Ovary (tissue), 9 donors: Measurements from ENCODE around the gene KCNK7. TPM values are rescaled to one million over a fixed set of nuclear protein-coding genes. Genes with fewer than 3 reads are reported as not detected.

Experiments used
- DNase-seq, 5 donors: peaks; one replicate each; pipeline ENCODE4 v3.0.0-alpha.2; 2019 to 2020
- H3K27ac ChIP-seq, 2 donors: fragments of 200-600 bp; one replicate each; pipeline versions ENCODE4 v1.5.1 to v1.8.0; 2019 to 2022
- H3K27me3 ChIP-seq: fragments of 200-600 bp; one replicate; pipeline ENCODE4 v1.8.0; 2022
- H3K36me3 ChIP-seq: fragments of 200-600 bp; sonication (generic); one replicate; pipeline ENCODE4 v1.5.1; 2019
- H3K4me1 ChIP-seq: one replicate; pipeline ENCODE4 v1.8.1; 2013; ENCODE audit warnings: mild to moderate bottlenecking, moderate library complexity; ENCODE audit not compliant: insufficient read depth
- H3K4me3 ChIP-seq: fragments of 200-600 bp; sonication (generic); one replicate; pipeline ENCODE4 v1.5.1; 2017
- H3K9me3 ChIP-seq, 2 donors: fragments of 200-600 bp in 1 of 2; sonication (generic) in 1 of 2; one replicate each; pipeline versions ENCODE4 v1.5.1 to v1.8.1; 2013 to 2019; ENCODE audit warnings: mild to moderate bottlenecking in 1 of 2, moderate library complexity in 1 of 2
- EP300 ChIP-seq: sonication (generic); formaldehyde crosslinking; IDR thresholded peaks from one replicate; pipeline ENCODE4 v1.6.1; 2017; ENCODE audit warnings: antibody characterized with exemption
- POLR2A ChIP-seq: fragments of 450-650 bp; IDR thresholded peaks from one replicate; pipeline ENCODE4 v1.6.1; 2017; ENCODE audit warnings: antibody characterized with exemption, mild to moderate bottlenecking, moderate library complexity
- WGBS, 3 donors: extraction: QIAGEN DNeasy Blood & Tissue Kit in 1 of 3; methylation state at CpG; one replicate each; pipeline versions ENCODE4 v1.1.5 to v1.1.7; 2013 to 2017; 5-methylcytosine and 5-hydroxymethylcytosine counted together
- intact Hi-C, 4 donors: fragments of 100-400 bp; cut with DNase I; formaldehyde crosslinking; loops; one replicate each; pipeline versions ENCODE4 v1.11.0 to v1.15.1; 2022 to 2023
- polyA plus RNA-seq, 2 donors: library from polyadenylated mRNA; stranded (reverse); fragments of 200-250 nt in 1 of 2; fragments of 350-450 nt in 1 of 2; fragmentation: Illumina TruSeq in 1 of 2; extraction: RNeasy Lipid Tissue Mini Kit (QIAGEN cat#74804) in 1 of 2; gene quantifications; one replicate each; pipeline ENCODE4 v1.2.3, GENCODE V29; 2013 to 2014
- total RNA-seq, 7 donors: library from RNA; depleted of rRNA in 2 of 7; stranded (reverse); fragments of >200 nt in 2 of 7; fragmentation: NEBNext Ultra II Directional in 3 of 7; extraction: Animal tissue kit (Norgen Biotek cat#: 25700) in 3 of 7; gene quantifications; one replicate each; pipeline versions ENCODE4 v1.1.0 to v1.2.4, GENCODE V29; 2016 to 2023
- TF ChIP-seq, protein P1 (sequence below), 3 donors: fragments of 450-650 bp in 2 of 3; fragments of 200-600 bp in 1 of 3; IDR thresholded peaks; one replicate each; pipeline versions ENCODE4 v1.5.1 to v1.8.0; 2016 to 2022; ENCODE audit warnings: antibody characterized with exemption in 3 of 3, mild to moderate bottlenecking in 1 of 3
- donor health status: DM: no; HTN: no; CAD: no; lungs with moderate emphysema.
- donor health status: DM: no; HTN: no; CAD: no.
- donor health status: Bipolar disorder and iron deficiency.
- donor health status: DM: yes; HTN: yes; CAD: no.
- donor health status: DM: no; HTN: no; CAD: no.
- donor health status: DM: yes; HTN: yes; CAD: no.

Gene KCNK7
- total and polyA plus RNA-seq, 9 donors = 0.65 to 4.0 (median 1.2) TPM; not detected in 1

DNA sequence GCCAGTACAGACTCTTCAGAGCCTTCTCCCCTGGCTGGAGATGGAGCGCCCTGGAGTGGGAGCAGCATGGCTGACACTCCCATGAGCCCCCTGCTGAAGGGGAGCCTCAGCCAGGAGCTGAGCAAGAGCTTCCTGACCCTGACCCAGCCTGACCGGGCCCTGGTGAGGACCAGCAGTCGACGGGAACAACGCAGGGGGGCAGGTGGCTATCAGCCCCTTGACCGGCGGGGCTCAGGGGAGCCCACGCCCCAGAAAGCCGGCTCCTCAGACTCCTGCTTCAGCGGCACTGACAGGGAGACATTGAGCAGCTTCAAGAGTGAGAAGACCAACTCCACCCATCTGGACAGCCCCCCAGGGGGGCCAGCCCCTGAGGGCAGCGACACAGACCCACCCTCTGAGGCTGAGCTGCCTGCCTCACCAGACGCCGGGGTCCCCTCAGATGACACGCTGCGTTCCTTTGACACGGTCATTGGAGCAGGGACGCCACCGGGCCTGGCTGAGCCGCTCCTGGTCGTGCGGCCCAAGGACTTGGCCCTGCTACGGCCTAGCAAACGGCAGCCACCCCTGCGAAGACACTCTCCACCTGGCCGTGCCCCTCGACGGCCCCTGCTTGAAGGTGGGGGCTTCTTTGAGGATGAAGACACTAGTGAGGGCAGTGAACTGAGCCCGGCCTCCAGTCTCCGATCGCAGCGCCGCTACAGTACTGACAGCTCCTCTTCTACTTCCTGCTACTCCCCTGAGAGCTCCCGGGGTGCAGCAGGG, 22.6 kb upstream of the KCNK7 start:
- TF ChIP-seq, protein P1, sequence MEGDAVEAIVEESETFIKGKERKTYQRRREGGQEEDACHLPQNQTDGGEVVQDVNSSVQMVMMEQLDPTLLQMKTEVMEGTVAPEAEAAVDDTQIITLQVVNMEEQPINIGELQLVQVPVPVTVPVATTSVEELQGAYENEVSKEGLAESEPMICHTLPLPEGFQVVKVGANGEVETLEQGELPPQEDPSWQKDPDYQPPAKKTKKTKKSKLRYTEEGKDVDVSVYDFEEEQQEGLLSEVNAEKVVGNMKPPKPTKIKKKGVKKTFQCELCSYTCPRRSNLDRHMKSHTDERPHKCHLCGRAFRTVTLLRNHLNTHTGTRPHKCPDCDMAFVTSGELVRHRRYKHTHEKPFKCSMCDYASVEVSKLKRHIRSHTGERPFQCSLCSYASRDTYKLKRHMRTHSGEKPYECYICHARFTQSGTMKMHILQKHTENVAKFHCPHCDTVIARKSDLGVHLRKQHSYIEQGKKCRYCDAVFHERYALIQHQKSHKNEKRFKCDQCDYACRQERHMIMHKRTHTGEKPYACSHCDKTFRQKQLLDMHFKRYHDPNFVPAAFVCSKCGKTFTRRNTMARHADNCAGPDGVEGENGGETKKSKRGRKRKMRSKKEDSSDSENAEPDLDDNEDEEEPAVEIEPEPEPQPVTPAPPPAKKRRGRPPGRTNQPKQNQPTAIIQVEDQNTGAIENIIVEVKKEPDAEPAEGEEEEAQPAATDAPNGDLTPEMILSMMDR (IDR thresholded peaks at IDR 0.05) = no peak
- TF ChIP-seq EP300 = no peak
- no peak for TF ChIP-seq POLR2A
- no peaks in the 10 kb centered on the region for H3K27me3 ChIP-seq
- no peak overlapping the region for H3K4me3 ChIP-seq
- 88 to 90% (median 88%) methylated on average over 25 to 33 of the region's 33 CpGs for WGBS, 3 donors
- H3K27ac ChIP-seq = no peak overlapping the region
- DNase-seq = peak in 1 of 5 donors; percentile 40
- H3K4me1 ChIP-seq = peaks cover 6% of the 10 kb centered on the region
- no peaks in the 10 kb centered on the region for H3K9me3 ChIP-seq
- H3K36me3 ChIP-seq = no peaks in the 10 kb centered on the region
- intact Hi-C loops = loop anchor here in 1 of 4 donors (2.0 kb wide), 1 partner anchor 151 kb away; no protein-coding TSS in a partner anchor

DNA sequence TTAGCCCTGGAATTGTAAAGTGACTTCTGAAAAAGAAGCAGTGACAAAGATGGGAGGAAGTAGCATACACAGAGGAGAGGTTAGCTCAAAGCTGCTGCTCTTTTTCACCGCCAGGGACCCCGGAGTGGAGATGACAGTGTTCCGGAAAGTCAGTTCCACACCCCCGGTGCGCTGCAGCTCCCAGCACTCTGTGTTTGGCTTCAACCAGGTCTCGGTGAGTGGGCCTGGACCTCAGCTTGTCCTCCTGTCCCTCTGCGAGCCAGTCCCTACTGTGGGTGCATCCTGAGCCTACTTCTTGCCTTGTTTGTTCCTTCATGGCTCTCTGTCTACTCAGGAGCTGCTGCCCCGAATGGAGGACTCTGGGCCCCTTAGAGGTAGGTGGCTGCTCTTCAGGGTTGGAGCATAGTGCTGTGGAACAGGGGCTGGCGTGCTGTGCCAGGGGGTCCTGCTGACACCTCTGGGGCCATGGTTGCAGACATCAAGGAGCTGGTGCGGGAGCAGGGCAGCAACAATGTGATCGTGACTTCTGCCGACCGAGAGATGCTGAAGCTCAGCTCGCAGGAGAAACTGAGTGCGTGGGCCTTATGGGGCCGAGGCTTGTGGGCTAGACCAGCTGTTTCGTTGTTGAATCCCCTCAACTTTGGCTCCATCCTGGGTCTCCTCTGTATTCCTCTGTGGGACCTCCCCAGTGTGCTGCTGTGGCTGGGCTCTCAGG, 21.7 kb upstream of the KCNK7 start:
- DNase-seq = peak in 1 of 5 donors; percentile 31
- intact Hi-C loops = no loop called here
- Histone ChIP-seq H3K4me1 (peaks cover 15% of the 10 kb centered on the region), H3K4me3 (no peak overlapping the region), H3K9me3 (no peaks in the 10 kb centered on the region), H3K27ac (no peak overlapping the region), H3K27me3 (no peaks in the 10 kb centered on the region), H3K36me3 (no peaks in the 10 kb centered on the region)
- WGBS, 3 donors = 85 to 88% (median 87%) methylated on average over 17 of the region's 17 CpGs
- TF ChIP-seq EP300 (no peak), POLR2A (no peak)
- TF ChIP-seq, protein P1 (IDR thresholded peaks at IDR 0.05) = no peak

- DNase-seq = peak in 1 of 5 donors; percentile 41
- intact Hi-C loops = no loop called here
- H3K9me3 ChIP-seq = no peaks in the 10 kb centered on the region
- peak overlapping the region; percentile 86 for H3K4me3 ChIP-seq
- no peaks in the 10 kb centered on the region for H3K36me3 ChIP-seq
- H3K27ac ChIP-seq = peak overlapping the region in 1 of 2 donors; percentile 97
- H3K4me1 ChIP-seq = peaks cover 17% of the 10 kb centered on the region
- TF ChIP-seq EP300 (no peak), POLR2A (no peak)
- TF ChIP-seq, protein P1 (IDR thresholded peaks at IDR 0.05) = no peak
- H3K27me3 ChIP-seq = no peaks in the 10 kb centered on the region
- 51 to 61% (median 51%) methylated on average over 10 of the region's 10 CpGs for WGBS, 3 donors
Measured at GRCh38 chr11:65616575-65617001, 21.0 kb upstream of the KCNK7 start.

DNA sequence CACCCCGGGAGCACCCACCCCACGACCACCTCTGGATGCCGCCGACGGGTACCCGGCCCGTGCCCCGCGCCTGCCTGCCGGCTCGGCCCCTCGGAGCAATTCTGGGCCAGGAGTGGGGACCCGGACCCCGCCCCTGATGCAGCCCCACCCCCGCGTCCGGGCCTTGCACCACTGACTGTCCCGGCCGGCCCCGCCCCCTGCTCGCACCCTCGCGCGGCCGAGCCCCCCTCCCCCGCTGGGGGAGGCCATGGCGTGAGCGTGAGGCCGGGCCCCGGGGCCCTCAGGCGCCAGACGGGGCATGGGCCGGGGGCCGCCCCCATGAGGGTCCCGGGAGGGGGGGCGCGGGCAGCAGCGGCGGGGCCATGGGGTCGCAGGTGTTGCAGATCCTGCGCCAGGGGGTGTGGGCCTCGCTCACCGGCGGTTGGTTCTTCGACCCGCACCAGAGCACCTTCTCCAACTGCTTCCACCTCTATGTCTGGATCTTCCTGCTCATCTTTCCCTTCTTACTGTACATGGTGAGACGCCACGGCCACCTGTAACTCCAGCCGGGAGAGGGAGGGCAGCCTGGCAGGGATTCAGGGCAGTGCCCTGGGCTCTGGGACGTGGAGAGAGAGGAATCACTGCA, 20.5 kb upstream of the KCNK7 start:
- Histone ChIP-seq H3K27me3 (no peaks in the 10 kb centered on the region), H3K4me3 (peak overlapping the region; percentile 86), H3K36me3 (no peaks in the 10 kb centered on the region), H3K9me3 (no peaks in the 10 kb centered on the region), H3K27ac (peak overlapping the region; percentile 9 to 97), H3K4me1 (peaks cover 17% of the 10 kb centered on the region)
- no peak for DNase-seq
- intact Hi-C loops = no loop called here
- WGBS, 3 donors = 0 to 1% (median 1%) methylated on average over 20 to 50 of the region's 50 CpGs
- no peak for TF ChIP-seq POLR2A
- TF ChIP-seq, protein P1 (IDR thresholded peaks at IDR 0.05) = no peak
- TF ChIP-seq EP300 = no peak
